Measurements from ENCODE around the gene RIPOR2. TPM values are rescaled to one million over a fixed set of nuclear protein-coding genes. Genes with fewer than 3 reads are reported as not detected.

RIPOR2 gene
- total and polyA plus RNA-seq, 4 donors, result 1.6 to 10.9 (median 3.7) TPM

- WGBS, result 95% methylated on average over 8 of the region's 8 CpGs
- Histone ChIP-seq H3K9me3 (ENCODE audit: control insufficient read depth in 4 of 4, low read length in 3 of 4) (no peaks in the 10 kb centered on the region), H3K4me1 (ENCODE audit: control insufficient read depth in 4 of 4, insufficient read depth in 4 of 4, low read length in 3 of 4) (peaks cover 0 to 8% (median 4%) of the 10 kb centered on the region in 4 donors), H3K4me3 (ENCODE audit: low read depth in 1 of 3, low read length in 3 of 3) (no peak overlapping the region), H3K27me3 (ENCODE audit: control insufficient read depth in 4 of 4, insufficient read depth in 4 of 4, low read length in 3 of 4) (no peaks in the 10 kb centered on the region), H3K27ac (ENCODE audit: low read depth in 1 of 2, low read length in 2 of 2) (no peak overlapping the region), H3K9ac (ENCODE audit: low read depth in 1 of 2, low read length in 2 of 2) (no peak overlapping the region), H3K36me3 (ENCODE audit: control insufficient read depth in 4 of 4, insufficient read depth in 3 of 4, low read depth in 1 of 4, low read length in 3 of 4) (no peaks in the 10 kb centered on the region)
- no peak for TF ChIP-seq SP1 (IDR thresholded peaks at IDR 0.05)
- no peak for DNase-seq (ENCODE audit: low spot score)
Measured at GRCh38 chr6:24802271-24803059, 133.3 kb downstream of the RIPOR2 start.

- Histone ChIP-seq H3K4me1 (ENCODE audit: control insufficient read depth in 4 of 4, insufficient read depth in 4 of 4, low read length in 3 of 4) (peaks cover 0 to 8% (median 4%) of the 10 kb centered on the region in 4 donors), H3K4me3 (ENCODE audit: low read depth in 1 of 3, low read length in 3 of 3) (no peak overlapping the region), H3K36me3 (ENCODE audit: control insufficient read depth in 4 of 4, insufficient read depth in 3 of 4, low read depth in 1 of 4, low read length in 3 of 4) (no peaks in the 10 kb centered on the region), H3K27ac (ENCODE audit: low read depth in 1 of 2, low read length in 2 of 2) (no peak overlapping the region), H3K9ac (ENCODE audit: low read depth in 1 of 2, low read length in 2 of 2) (no peak overlapping the region), H3K9me3 (ENCODE audit: control insufficient read depth in 4 of 4, low read length in 3 of 4) (no peaks in the 10 kb centered on the region), H3K27me3 (ENCODE audit: control insufficient read depth in 4 of 4, insufficient read depth in 4 of 4, low read length in 3 of 4) (no peaks in the 10 kb centered on the region)
- DNase-seq (ENCODE audit: low spot score), result no peak
- TF ChIP-seq MAX (IDR thresholded peaks at IDR 0.05) (no peak), JUND (IDR thresholded peaks at IDR 0.05) (no peak), RXRA (IDR thresholded peaks at IDR 0.05) (peak; percentile 46 to 67), REST (IDR thresholded peaks at IDR 0.05) (no peak), RAD21 (IDR thresholded peaks at IDR 0.05) (no peak), ATF3 (IDR thresholded peaks at IDR 0.05) (no peak), FOXA1 (IDR thresholded peaks at IDR 0.05) (no peak), CTCF (IDR thresholded peaks at IDR 0.05; ENCODE audit: low read depth, low read length, missing input control) (no peak)
- WGBS, result 90% methylated on average over 1 of the region's 1 CpG
Measured at GRCh38 chr6:24799541-24799915, 136.2 kb downstream of the RIPOR2 start.

Measured in liver (tissue), 9 donors.